ENCODE measurements around the gene CERS3. TPM values are rescaled to one million over a fixed set of nuclear protein-coding genes. Genes with fewer than 3 reads are reported as not detected.
"Not testable (repeated sequence)": the region's sequence is repeated elsewhere in the genome, so short reads cannot be mapped to it uniquely, and the experiment has no call there.

Gene CERS3
- total RNA-seq, 4 donors from 2014 or later, result 0.69 TPM; not detected in 3

DNA sequence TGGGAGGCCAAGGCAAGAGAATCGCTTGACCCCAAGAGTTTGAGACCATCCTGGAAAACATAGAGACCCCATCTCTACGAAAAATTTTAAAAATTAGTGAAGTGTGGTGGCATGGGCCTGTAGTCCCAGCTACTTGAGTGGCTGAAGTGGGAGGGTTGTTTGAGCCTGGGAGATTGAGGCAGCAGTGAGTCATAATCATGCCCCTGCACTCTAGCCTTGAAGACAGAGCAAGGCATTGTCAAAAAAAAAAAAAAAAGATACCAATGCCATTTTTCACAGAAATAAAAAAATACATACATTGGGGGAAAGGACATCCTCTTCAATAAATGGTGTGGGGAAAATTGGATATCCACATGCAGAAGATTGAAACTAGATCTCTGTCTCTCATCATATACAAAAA, 74.6 kb downstream of the CERS3 start:
- Histone ChIP-seq H3K27ac (no peak overlapping the region), H3K4me3 (no peak overlapping the region), H3K27me3 (no peaks in the 10 kb centered on the region), H3K36me3 (no peaks in the 10 kb centered on the region), H3K9me3 (peaks cover 0 to 15% of the 10 kb centered on the region in 2 donors), H3K4me1 (no peaks in the 10 kb centered on the region)
- DNase-seq, result no peak
- TF ChIP-seq, protein P1, sequence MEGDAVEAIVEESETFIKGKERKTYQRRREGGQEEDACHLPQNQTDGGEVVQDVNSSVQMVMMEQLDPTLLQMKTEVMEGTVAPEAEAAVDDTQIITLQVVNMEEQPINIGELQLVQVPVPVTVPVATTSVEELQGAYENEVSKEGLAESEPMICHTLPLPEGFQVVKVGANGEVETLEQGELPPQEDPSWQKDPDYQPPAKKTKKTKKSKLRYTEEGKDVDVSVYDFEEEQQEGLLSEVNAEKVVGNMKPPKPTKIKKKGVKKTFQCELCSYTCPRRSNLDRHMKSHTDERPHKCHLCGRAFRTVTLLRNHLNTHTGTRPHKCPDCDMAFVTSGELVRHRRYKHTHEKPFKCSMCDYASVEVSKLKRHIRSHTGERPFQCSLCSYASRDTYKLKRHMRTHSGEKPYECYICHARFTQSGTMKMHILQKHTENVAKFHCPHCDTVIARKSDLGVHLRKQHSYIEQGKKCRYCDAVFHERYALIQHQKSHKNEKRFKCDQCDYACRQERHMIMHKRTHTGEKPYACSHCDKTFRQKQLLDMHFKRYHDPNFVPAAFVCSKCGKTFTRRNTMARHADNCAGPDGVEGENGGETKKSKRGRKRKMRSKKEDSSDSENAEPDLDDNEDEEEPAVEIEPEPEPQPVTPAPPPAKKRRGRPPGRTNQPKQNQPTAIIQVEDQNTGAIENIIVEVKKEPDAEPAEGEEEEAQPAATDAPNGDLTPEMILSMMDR (IDR thresholded peaks at IDR 0.05), result no peak
- no peak for TF ChIP-seq POLR2A (IDR thresholded peaks at IDR 0.05)
- intact Hi-C loops (cut with DNase I; ENCODE audit: low total_unique reads), result no loop called here

DNA sequence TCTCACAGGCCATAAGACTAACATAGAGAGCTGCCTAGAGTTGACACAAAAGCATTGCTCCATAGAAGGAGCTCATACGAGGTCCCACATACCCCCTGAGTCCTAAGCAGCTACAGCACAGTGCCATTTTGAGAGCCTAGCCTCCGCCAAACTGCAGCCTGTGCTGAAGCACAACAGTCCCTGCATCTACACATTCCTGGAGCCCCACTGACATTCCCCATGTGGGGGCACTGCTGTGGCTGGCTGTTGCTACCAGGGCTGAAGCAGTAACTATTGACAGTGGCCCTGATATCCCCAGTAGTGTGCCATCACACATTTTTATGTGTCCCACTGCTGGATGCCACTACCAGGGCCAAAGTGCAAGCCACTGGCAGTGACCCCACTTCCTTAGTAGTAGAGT, 80.3 kb downstream of the CERS3 start:
- no peaks in the 10 kb centered on the region for H3K36me3 ChIP-seq
- intact Hi-C loops (cut with DNase I; ENCODE audit: low total_unique reads), result no loop called here
- TF ChIP-seq, protein P1 (IDR thresholded peaks at IDR 0.05), result no peak
- no peak for TF ChIP-seq POLR2A (IDR thresholded peaks at IDR 0.05)
- H3K9me3 ChIP-seq, result peaks cover 0 to 3% of the 10 kb centered on the region in 2 donors
- no peaks in the 10 kb centered on the region for H3K27me3 ChIP-seq
- no peaks in the 10 kb centered on the region for H3K4me1 ChIP-seq
- DNase-seq, result no peak
- no peak overlapping the region for H3K27ac ChIP-seq
- no peak overlapping the region for H3K4me3 ChIP-seq

DNA sequence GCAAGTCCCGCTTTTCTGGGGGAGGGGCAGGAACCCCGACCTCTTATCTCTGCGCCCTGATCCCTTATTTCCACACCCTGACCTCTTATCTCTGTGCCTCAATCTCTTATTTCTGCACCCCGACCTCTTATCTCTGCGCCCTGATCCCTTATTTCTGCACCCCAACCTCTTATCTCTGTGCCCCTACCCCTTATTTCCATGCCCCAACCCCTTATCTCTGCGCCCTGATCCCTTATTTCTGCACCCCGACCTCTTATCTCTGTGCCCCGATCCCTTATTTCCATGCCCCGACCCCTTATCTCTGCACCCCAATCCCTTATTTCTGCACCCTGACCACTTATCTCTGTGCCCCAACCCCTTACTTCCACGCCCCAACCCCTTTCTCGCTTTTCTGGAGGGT, 87.7 kb downstream of the CERS3 start:
- H3K9me3 ChIP-seq; DNase-seq; H3K36me3 ChIP-seq; H3K4me1 ChIP-seq; H3K4me3 ChIP-seq; intact Hi-C loops (cut with DNase I; ENCODE audit: low total_unique reads); H3K27me3 ChIP-seq; H3K27ac ChIP-seq: not testable (repeated sequence)

DNA sequence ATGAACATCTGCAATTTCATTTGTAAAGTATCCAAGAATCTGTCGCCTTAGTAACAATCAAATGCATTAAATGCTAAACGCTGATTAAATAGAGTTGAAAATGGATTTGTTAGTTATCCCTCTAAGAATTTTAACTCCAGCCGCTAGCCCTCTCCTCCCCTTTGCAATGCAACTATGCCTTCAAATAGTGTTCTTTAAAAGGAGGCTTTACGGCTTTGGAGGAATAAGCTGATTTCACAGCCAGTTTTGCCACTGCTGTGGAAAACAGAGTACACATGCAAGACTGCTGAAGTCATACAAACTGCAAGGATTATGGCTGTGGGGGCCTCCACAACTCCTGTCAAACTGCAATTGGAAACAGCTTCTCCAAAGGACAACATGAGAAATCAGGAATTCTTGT, 89.2 kb downstream of the CERS3 start:
- TF ChIP-seq, protein P1 (IDR thresholded peaks at IDR 0.05), result no peak
- no peak for TF ChIP-seq POLR2A (IDR thresholded peaks at IDR 0.05)
- H3K36me3 ChIP-seq, result no peaks in the 10 kb centered on the region
- no peak overlapping the region for H3K4me3 ChIP-seq
- H3K9me3 ChIP-seq, result no peaks in the 10 kb centered on the region
- H3K27me3 ChIP-seq, result no peaks in the 10 kb centered on the region
- no peaks in the 10 kb centered on the region for H3K4me1 ChIP-seq
- H3K27ac ChIP-seq, result peak overlapping the region in 1 of 2 donors; percentile 7
- no peak for DNase-seq
- intact Hi-C loops (cut with DNase I; ENCODE audit: low total_unique reads), result no loop called here

DNA sequence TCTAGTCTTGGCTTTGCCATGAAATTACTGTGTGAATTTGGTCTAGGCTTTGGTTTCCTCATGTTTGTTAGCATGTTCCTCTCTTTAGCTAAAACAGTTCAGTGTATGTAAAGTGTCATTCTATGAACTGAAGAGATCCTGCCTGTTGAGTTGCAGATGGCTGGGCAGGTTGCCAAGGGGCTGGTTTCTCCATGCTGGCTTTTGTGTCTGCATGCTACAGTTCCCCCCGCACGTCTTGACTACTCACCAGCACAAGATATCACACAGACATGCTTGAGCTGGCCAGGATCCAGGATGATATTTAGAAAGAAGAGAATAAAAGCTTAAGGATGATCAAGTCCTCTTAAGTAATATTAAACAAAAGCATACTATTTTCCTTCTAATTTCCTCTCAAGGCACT, 90.2 kb downstream of the CERS3 start:
- peak; percentile 83 to 88 for DNase-seq
- Histone ChIP-seq H3K4me1 (no peaks in the 10 kb centered on the region), H3K9me3 (no peaks in the 10 kb centered on the region), H3K4me3 (no peak overlapping the region), H3K27me3 (no peaks in the 10 kb centered on the region), H3K27ac (peak overlapping the region in 1 of 2 donors; percentile 39), H3K36me3 (no peaks in the 10 kb centered on the region)
- intact Hi-C loops (cut with DNase I; ENCODE audit: low total_unique reads), result no loop called here
- TF ChIP-seq POLR2A (IDR thresholded peaks at IDR 0.05), result no peak
- TF ChIP-seq, protein P1 (IDR thresholded peaks at IDR 0.05), result no peak

DNA sequence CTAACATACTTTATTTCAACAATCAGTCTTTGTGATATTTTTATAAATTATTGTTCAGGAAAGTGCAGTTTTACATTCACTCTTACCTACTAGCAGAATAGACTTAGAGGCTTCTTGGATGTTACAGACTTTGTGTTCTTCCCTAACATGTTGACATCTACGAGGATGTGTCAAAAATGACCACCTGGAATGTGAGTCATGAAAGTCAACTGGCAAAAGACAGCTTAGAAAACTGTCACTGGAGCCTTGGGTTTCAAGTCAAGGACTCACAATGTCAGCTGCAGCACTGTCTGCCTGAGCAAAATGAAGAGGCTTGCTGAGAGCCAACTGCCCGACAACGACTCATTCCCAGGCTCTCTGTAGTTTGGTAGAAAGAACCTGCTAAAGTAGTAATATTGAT, 91.5 kb downstream of the CERS3 start:
- no peaks in the 10 kb centered on the region for H3K4me1 ChIP-seq
- no peak for TF ChIP-seq POLR2A (IDR thresholded peaks at IDR 0.05)
- TF ChIP-seq, protein P1 (IDR thresholded peaks at IDR 0.05), result no peak
- H3K36me3 ChIP-seq, result no peaks in the 10 kb centered on the region
- H3K4me3 ChIP-seq, result no peak overlapping the region
- intact Hi-C loops (cut with DNase I; ENCODE audit: low total_unique reads), result no loop called here
- no peak overlapping the region for H3K27ac ChIP-seq
- H3K9me3 ChIP-seq, result no peaks in the 10 kb centered on the region
- no peaks in the 10 kb centered on the region for H3K27me3 ChIP-seq
- no peak for DNase-seq
